Tibial nerve (tissue), 4 donors: ENCODE results near the gene MAML3.

Source experiments
- CTCF ChIP-seq, 5 experiments: fragments of 200-600 bp in 3 of 5; fragments of 450-650 bp in 2 of 5; sonication (generic) in 3 of 5; IDR thresholded peaks; one replicate each; pipeline ENCODE4 v1.5.1; 2016 to 2019; ENCODE audit warnings: antibody characterized with exemption in 5 of 5, mild to moderate bottlenecking in 3 of 5, moderate library complexity in 2 of 5
- EP300 ChIP-seq, 2 donors: sonication (generic); formaldehyde crosslinking; IDR thresholded peaks; one replicate each; pipeline ENCODE4 v1.6.1; 2017; ENCODE audit warnings: antibody characterized with exemption in 2 of 2, mild to moderate bottlenecking in 1 of 2
- POLR2A ChIP-seq, 2 donors: fragments of 450-650 bp; IDR thresholded peaks; one replicate each; pipeline ENCODE4 v1.6.1; 2017; ENCODE audit warnings: antibody characterized with exemption in 2 of 2, mild to moderate bottlenecking in 2 of 2, moderate library complexity in 2 of 2

DNA sequence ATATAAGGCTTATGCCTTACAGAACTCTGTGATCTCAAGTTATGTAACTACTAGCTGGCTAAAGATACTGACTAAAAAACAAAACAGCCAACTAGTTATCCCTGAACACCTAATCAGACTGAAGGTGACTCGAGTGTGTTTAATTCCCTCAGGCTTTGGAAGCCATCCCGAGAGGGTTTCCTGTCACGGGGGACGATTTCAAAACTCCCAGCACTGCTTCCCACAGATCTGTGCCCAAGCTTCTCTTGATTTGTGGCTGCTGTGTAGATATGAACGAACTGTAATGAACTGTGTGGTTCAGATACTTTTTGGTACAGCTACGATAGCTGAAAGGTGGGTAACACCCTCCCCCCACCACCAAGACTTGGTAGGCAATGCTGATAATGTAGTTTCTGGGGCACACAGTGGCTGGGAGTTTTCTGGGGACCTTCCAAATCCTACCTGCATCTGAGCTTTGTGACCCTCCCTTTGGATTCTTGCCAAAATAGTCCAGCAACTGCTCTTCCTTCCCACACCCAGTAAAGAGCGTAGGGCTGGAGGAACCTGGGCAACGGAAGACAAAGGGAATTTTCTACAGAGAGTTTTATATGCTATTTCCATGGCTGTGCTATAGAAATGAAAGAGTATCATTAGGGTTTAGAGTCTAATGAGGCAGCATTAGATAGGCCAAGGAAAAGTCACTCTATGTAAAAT is 339.5 kb downstream of the MAML3 start:
- no peak for TF ChIP-seq EP300 (IDR thresholded peaks at IDR 0.05)
- no peak for TF ChIP-seq CTCF (IDR thresholded peaks at IDR 0.05)
- no peak for TF ChIP-seq POLR2A (IDR thresholded peaks at IDR 0.05)
